Measurements from ENCODE around the gene PIEZO1. TPM values are rescaled to one million over a fixed set of nuclear protein-coding genes. Genes with fewer than 3 reads are reported as not detected.

Gene PIEZO1
- total and polyA plus RNA-seq, 8 donors = 75.3 to 193 (median 103) TPM

GRCh38 chr16:88695753-88696152, 89.3 kb downstream of the PIEZO1 start:
- intact Hi-C loops (cut with DNase I) = no loop called here
- peaks cover 0 to 58% of the 10 kb centered on the region in 2 donors for H3K36me3 ChIP-seq
- peaks cover 4 to 43% of the 10 kb centered on the region in 2 donors for H3K4me1 ChIP-seq
- no peak overlapping the region for H3K27ac ChIP-seq
- H3K9me3 ChIP-seq = no peaks in the 10 kb centered on the region
- ATAC-seq = no peak
- no peak overlapping the region for H3K4me3 ChIP-seq
- TF ChIP-seq CTCF (IDR thresholded peaks at IDR 0.05) = no peak
- no peak for DNase-seq
- peaks cover 0 to 7% of the 10 kb centered on the region in 2 donors for H3K27me3 ChIP-seq

GRCh38 chr16:88695218-88695617, 89.8 kb downstream of the PIEZO1 start:
- intact Hi-C loops (cut with DNase I) = no loop called here
- TF ChIP-seq CTCF (IDR thresholded peaks at IDR 0.05) = no peak
- H3K27me3 ChIP-seq = peaks cover 0 to 13% of the 10 kb centered on the region in 2 donors
- H3K9me3 ChIP-seq = no peaks in the 10 kb centered on the region
- no peak for ATAC-seq
- no peak overlapping the region for H3K27ac ChIP-seq
- H3K4me1 ChIP-seq = peaks cover 0 to 40% of the 10 kb centered on the region in 2 donors
- peaks cover 0 to 53% of the 10 kb centered on the region in 2 donors for H3K36me3 ChIP-seq
- H3K4me3 ChIP-seq = no peak overlapping the region
- peak in 1 of 4 donors; percentile 80 for DNase-seq

GRCh38 chr16:88694221-88695087, 90.6 kb downstream of the PIEZO1 start:
- ATAC-seq (no peak), DNase-seq (peak in 1 of 4 donors; percentile 69)
- Histone ChIP-seq H3K9me3 (no peaks in the 10 kb centered on the region), H3K4me3 (no peak overlapping the region), H3K4me1 (peaks cover 0 to 32% of the 10 kb centered on the region in 2 donors), H3K27ac (no peak overlapping the region), H3K27me3 (peaks cover 0 to 20% of the 10 kb centered on the region in 2 donors), H3K36me3 (peaks cover 0 to 46% of the 10 kb centered on the region in 2 donors)
- intact Hi-C loops (cut with DNase I) = no loop called here
- no peak for TF ChIP-seq CTCF (IDR thresholded peaks at IDR 0.05)

GRCh38 chr16:88693420-88694177, 91.4 kb downstream of the PIEZO1 start:
- Histone ChIP-seq H3K27ac (no peak overlapping the region), H3K4me3 (no peak overlapping the region), H3K4me1 (peaks cover 0 to 24% of the 10 kb centered on the region in 2 donors), H3K36me3 (peaks cover 0 to 37% of the 10 kb centered on the region in 2 donors), H3K27me3 (peaks cover 0 to 28% of the 10 kb centered on the region in 2 donors), H3K9me3 (no peaks in the 10 kb centered on the region)
- TF ChIP-seq CTCF (IDR thresholded peaks at IDR 0.05) = no peak
- ATAC-seq (no peak), DNase-seq (peak in 1 of 4 donors; percentile 61)
- intact Hi-C loops (cut with DNase I) = no loop called here

GRCh38 chr16:88692861-88693260, 92.2 kb downstream of the PIEZO1 start:
- Histone ChIP-seq H3K27me3 (peaks cover 0 to 35% of the 10 kb centered on the region in 2 donors), H3K27ac (no peak overlapping the region), H3K9me3 (no peaks in the 10 kb centered on the region), H3K36me3 (peaks cover 0 to 30% of the 10 kb centered on the region in 2 donors), H3K4me1 (peaks cover 0 to 24% of the 10 kb centered on the region in 2 donors), H3K4me3 (no peak overlapping the region)
- DNase-seq (no peak), ATAC-seq (no peak)
- no peak for TF ChIP-seq CTCF (IDR thresholded peaks at IDR 0.05)
- intact Hi-C loops (cut with DNase I) = no loop called here

All from left lung (tissue), 10 donors.